ENCODE results near the gene ZNF862. TPM values are rescaled to one million over a fixed set of nuclear protein-coding genes. Genes with fewer than 3 reads are reported as not detected.
A peak's percentile ranks its signal among the peaks of the same experiment; 100 is the strongest.

ZNF862 gene
- total RNA-seq, 1 experiment from 2014 or later = 1.9 TPM

DNA sequence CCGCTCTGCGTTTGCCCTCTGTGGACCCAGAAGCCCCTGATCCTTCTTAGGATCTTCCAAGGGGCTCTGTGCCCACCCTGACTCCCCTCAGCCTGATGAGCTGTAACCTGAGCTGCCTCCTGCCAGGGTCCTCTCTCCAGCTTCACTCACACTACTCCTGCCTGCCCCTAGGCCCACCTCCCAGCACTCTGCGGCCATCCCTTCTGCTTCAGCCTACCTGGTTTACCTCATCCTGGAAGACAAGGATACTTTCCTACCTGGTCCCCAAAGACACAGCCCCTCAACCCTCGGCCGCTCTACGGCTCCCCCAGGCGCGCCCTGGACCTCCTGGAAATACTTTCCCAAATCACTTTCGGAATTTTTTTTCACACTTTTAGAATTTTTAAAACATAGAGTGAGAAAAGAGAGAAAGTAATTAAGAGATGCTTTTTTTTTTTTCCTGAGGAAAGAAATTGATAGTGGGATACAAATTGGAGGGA lies 6.4 kb upstream of the ZNF862 start:
- no peak overlapping the region; the same call in 1 of the 2 replicates for H3K14ac ChIP-seq (ENCODE audit: insufficient read depth, low read length)
- H2BK20ac ChIP-seq (ENCODE audit: low read depth, low read length, poor library complexity, severe bottlenecking) = no peak overlapping the region
- H3K79me2 ChIP-seq (ENCODE audit: insufficient read depth, low read length) = no peaks in the 10 kb centered on the region
- H3K79me1 ChIP-seq (ENCODE audit: insufficient read depth, low read depth, low read length, poor library complexity, severe bottlenecking) = no peaks in the 10 kb centered on the region
- no peak overlapping the region for H3K18ac ChIP-seq (ENCODE audit: insufficient read length, low read depth, low read length)
- no peak overlapping the region for H3K4ac ChIP-seq (ENCODE audit: low read depth, low read length)
- peaks cover 46% of the 10 kb centered on the region for H3K27me3 Mint-ChIP-seq (ENCODE audit: low read depth)
- H3K9ac ChIP-seq (ENCODE audit: extremely low read depth, insufficient read length, low read length) = no peak overlapping the region
- no peaks in the 10 kb centered on the region for H3K27me3 ChIP-seq (ENCODE audit: insufficient read depth, low read length)
- no peaks in the 10 kb centered on the region; a peak in 1 of 5 replicates for H3K9me3 Mint-ChIP-seq
- H3K27ac Mint-ChIP-seq = peak overlapping the region in 1 of 3 experiments; percentile 12; a peak in 2 of 7 replicates
- no peak overlapping the region; a peak in 1 of 5 replicates for H3K4me3 Mint-ChIP-seq
- no peak overlapping the region for H4K8ac ChIP-seq (replicated peaks; ENCODE audit: insufficient read length, low read depth, low read length)
- H3K4me1 Mint-ChIP-seq = peaks cover 5 to 22% of the 10 kb centered on the region in 2 experiments
- no peak overlapping the region for H2BK15ac ChIP-seq (ENCODE audit: low read depth, low read length)
- no peaks in the 10 kb centered on the region for H3K9me3 ChIP-seq (ENCODE audit: control insufficient read depth, low read depth, low read length)
- peak; percentile 55 for DNase-seq
- H2BK12ac ChIP-seq (ENCODE audit: insufficient read length, low read depth, low read length) = no peak overlapping the region
- no peaks in the 10 kb centered on the region for H3K23me2 ChIP-seq (ENCODE audit: insufficient read length, low read depth, low read length, poor library complexity, severe bottlenecking)
- H3K4me2 ChIP-seq (ENCODE audit: insufficient read depth, insufficient read length, low read length) = no peak overlapping the region
- no peak overlapping the region for H2AK5ac ChIP-seq (ENCODE audit: insufficient read length, low read length)
- no peaks in the 10 kb centered on the region for H4K20me1 ChIP-seq (ENCODE audit: control insufficient read depth, insufficient read depth, insufficient read length)
- H3K56ac ChIP-seq (ENCODE audit: insufficient read length, low read depth, low read length) = no peak overlapping the region
- H2BK120ac ChIP-seq (ENCODE audit: low read depth, low read length, poor library complexity, severe bottlenecking) = no peak overlapping the region
- H4K5ac ChIP-seq (ENCODE audit: insufficient read length, low read depth, low read length) = no peak overlapping the region
- no peak overlapping the region for H2BK5ac ChIP-seq (ENCODE audit: insufficient read length, low read length)
- H3K4me1 ChIP-seq (ENCODE audit: insufficient read depth, low read length) = no peaks in the 10 kb centered on the region
- H3K27ac ChIP-seq (ENCODE audit: insufficient read length, low read depth, low read length) = no peak overlapping the region
- no peak overlapping the region for H2AFZ ChIP-seq (ENCODE audit: low read length)
- no peak overlapping the region for H4K91ac ChIP-seq (ENCODE audit: insufficient read length, low read depth, low read length)
- TF ChIP-seq, protein P1, sequence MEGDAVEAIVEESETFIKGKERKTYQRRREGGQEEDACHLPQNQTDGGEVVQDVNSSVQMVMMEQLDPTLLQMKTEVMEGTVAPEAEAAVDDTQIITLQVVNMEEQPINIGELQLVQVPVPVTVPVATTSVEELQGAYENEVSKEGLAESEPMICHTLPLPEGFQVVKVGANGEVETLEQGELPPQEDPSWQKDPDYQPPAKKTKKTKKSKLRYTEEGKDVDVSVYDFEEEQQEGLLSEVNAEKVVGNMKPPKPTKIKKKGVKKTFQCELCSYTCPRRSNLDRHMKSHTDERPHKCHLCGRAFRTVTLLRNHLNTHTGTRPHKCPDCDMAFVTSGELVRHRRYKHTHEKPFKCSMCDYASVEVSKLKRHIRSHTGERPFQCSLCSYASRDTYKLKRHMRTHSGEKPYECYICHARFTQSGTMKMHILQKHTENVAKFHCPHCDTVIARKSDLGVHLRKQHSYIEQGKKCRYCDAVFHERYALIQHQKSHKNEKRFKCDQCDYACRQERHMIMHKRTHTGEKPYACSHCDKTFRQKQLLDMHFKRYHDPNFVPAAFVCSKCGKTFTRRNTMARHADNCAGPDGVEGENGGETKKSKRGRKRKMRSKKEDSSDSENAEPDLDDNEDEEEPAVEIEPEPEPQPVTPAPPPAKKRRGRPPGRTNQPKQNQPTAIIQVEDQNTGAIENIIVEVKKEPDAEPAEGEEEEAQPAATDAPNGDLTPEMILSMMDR (conservative IDR thresholded peaks at IDR 0.05) = no peak
- no peak overlapping the region for H3K23ac ChIP-seq (ENCODE audit: insufficient read length, low read depth, low read length)
- no peaks in the 10 kb centered on the region for H3K36me3 Mint-ChIP-seq (ENCODE audit: insufficient read depth in 1 of 3, low read depth in 3 of 3)
- H3T11ph ChIP-seq (ENCODE audit: low read length) = no peak overlapping the region
- no CpG with 5 or more reads among the region's 9 CpGs for WGBS (ENCODE audit: extremely low coverage, insufficient read length, low lambda C conversion rate)

Data from H9 (cell line).